SK-N-SH treated with all-trans-retinoic acid at 6 μM for 48 hours (cell line): ENCODE results near the gene BICD1.

Source experiments
- BACH2 ChIP-seq: fragments of 250-450 bp; sonication (Bioruptor Pico); IDR thresholded peaks from 2 replicates; pipeline ENCODE4 v1.9.0; 2021; ENCODE audit warnings: mild to moderate bottlenecking, borderline replicate concordance
- CREB5 ChIP-seq: fragments of 250-450 bp; sonication (Bioruptor Pico); IDR thresholded peaks from 2 replicates; pipeline ENCODE4 v1.5.1; 2020; ENCODE audit warnings: low read depth, mild to moderate bottlenecking, moderate library complexity
- CSDC2 ChIP-seq: fragments of 250-450 bp; sonication (Bioruptor Pico); IDR thresholded peaks from 2 replicates; pipeline ENCODE4 v1.5.0; 2020; ENCODE audit warnings: mild to moderate bottlenecking, moderate library complexity
- ESRRG ChIP-seq: fragments of 250-450 bp; sonication (Bioruptor Pico); IDR thresholded peaks from 2 replicates; pipeline ENCODE4 v1.6.1; 2021; ENCODE audit warnings: mild to moderate bottlenecking
- GLIS3 ChIP-seq: fragments of 250-450 bp; sonication (Bioruptor Pico); IDR thresholded peaks from 2 replicates; pipeline ENCODE4 v1.5.0; 2020; ENCODE audit warnings: mild to moderate bottlenecking, moderate library complexity
- RARB ChIP-seq: fragments of 250-450 bp; sonication (Bioruptor Pico); IDR thresholded peaks from 2 replicates; pipeline ENCODE4 v1.8.0; 2021; ENCODE audit warnings: mild to moderate bottlenecking, moderate library complexity
- ZFP3 ChIP-seq: fragments of 250-450 bp; sonication (Bioruptor Pico); IDR thresholded peaks from 2 replicates; pipeline ENCODE4 v1.5.0; 2020; ENCODE audit warnings: mild to moderate bottlenecking, moderate library complexity
- ZNF70 ChIP-seq: fragments of 450-650 bp; formaldehyde crosslinking; IDR thresholded peaks from 2 replicates; pipeline ENCODE4 v1.5.0; 2020; ENCODE audit warnings: mild to moderate bottlenecking, moderate library complexity
- TF ChIP-seq, protein P1 (sequence below): fragments of 250-450 bp; sonication (Bioruptor Pico); IDR thresholded peaks from 2 replicates; pipeline ENCODE4 v1.8.0; 2021; ENCODE audit warnings: low read depth, mild to moderate bottlenecking, moderate library complexity, borderline replicate concordance
- TF ChIP-seq, protein P2 (sequence below): fragments of 250-450 bp; sonication (Bioruptor Pico); IDR thresholded peaks from 2 replicates; pipeline ENCODE4 v1.8.0; 2020; ENCODE audit warnings: mild to moderate bottlenecking, moderate library complexity, borderline replicate concordance

DNA sequence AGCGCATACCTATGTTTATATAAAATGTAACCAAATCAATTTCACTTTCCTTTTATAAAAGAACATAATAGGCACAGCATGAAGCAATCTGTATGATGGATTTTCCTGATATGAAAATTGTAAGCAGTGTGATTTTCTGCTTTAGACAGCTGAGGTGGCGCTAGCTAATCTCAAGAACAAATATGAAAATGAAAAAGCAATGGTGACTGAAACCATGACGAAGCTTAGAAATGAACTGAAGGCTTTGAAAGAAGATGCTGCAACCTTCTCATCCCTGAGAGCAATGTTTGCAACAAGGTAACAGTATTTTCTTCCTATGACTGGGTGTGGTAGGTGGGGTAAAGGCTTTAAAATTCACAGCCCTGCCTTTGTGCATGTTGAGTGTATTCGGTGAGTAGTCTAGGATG, 227.7 kb downstream of the BICD1 start:
- TF ChIP-seq CSDC2 (no peak), ZFP3 (CRISPR knock-in tag) (no peak), BACH2 (no peak), GLIS3 (CRISPR knock-in tag) (no peak), CREB5 (CRISPR knock-in tag) (no peak), ESRRG (CRISPR knock-in tag) (no peak), RARB (CRISPR knock-in tag) (no peak), ZNF70 (CRISPR knock-in tag) (no peak)
- TF ChIP-seq, protein P1, sequence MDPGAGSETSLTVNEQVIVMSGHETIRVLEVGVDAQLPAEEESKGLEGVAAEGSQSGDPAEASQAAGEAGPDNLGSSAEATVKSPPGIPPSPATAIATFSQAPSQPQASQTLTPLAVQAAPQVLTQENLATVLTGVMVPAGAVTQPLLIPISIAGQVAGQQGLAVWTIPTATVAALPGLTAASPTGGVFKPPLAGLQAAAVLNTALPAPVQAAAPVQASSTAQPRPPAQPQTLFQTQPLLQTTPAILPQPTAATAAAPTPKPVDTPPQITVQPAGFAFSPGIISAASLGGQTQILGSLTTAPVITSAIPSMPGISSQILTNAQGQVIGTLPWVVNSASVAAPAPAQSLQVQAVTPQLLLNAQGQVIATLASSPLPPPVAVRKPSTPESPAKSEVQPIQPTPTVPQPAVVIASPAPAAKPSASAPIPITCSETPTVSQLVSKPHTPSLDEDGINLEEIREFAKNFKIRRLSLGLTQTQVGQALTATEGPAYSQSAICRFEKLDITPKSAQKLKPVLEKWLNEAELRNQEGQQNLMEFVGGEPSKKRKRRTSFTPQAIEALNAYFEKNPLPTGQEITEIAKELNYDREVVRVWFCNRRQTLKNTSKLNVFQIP (CRISPR knock-in tag), result no peak
- TF ChIP-seq, protein P2, sequence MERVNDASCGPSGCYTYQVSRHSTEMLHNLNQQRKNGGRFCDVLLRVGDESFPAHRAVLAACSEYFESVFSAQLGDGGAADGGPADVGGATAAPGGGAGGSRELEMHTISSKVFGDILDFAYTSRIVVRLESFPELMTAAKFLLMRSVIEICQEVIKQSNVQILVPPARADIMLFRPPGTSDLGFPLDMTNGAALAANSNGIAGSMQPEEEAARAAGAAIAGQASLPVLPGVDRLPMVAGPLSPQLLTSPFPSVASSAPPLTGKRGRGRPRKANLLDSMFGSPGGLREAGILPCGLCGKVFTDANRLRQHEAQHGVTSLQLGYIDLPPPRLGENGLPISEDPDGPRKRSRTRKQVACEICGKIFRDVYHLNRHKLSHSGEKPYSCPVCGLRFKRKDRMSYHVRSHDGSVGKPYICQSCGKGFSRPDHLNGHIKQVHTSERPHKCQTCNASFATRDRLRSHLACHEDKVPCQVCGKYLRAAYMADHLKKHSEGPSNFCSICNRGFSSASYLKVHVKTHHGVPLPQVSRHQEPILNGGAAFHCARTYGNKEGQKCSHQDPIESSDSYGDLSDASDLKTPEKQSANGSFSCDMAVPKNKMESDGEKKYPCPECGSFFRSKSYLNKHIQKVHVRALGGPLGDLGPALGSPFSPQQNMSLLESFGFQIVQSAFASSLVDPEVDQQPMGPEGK (CRISPR knock-in tag), result no peak
